Occipital lobe (tissue), 3 donors: ENCODE measurements around the gene PRRT1. TPM values are rescaled to one million over a fixed set of nuclear protein-coding genes. Genes with fewer than 3 reads are reported as not detected.
"Not testable (repeated sequence)": the region's sequence is repeated elsewhere in the genome, so short reads cannot be mapped to it uniquely, and the experiment has no call there.

Source experiments
- DNase-seq: peaks from one replicate; lab custom pipeline; 2025; lab: John Stamatoyannopoulos, UW
- small RNA-seq: library from RNA; depleted of rRNA; stranded (forward); fragments of <200 nt; gene quantifications from one replicate; pipeline ENCODE3, GENCODE V24; 2014
- total RNA-seq: library from RNA; depleted of rRNA; stranded (reverse); fragments of >200 nt; gene quantifications from one replicate; pipeline ENCODE4 v1.2.3, GENCODE V29; 2014

The PRRT1 gene
- total RNA-seq, 1 donor from 2014 or later, result 0.78 TPM

GRCh38 chr6:32105433-32105832, 46.3 kb downstream of the PRRT1 start:
- DNase-seq, result no peak

- DNase-seq, result no peak
Measured at GRCh38 chr6:32102255-32102654, 49.5 kb downstream of the PRRT1 start.

GRCh38 chr6:32100251-32100650, 51.5 kb downstream of the PRRT1 start:
- not testable (repeated sequence) for DNase-seq

Small RNA genes within 50 kb of the gene (small RNA-seq; reads per million reads assigned to genes)
- gene AL662884.1 (not detected), gene MIR6833 (not detected)

Other genes with a start within 250 kb of the PRRT1 start
- 25.6 TPM for gene ZBTB12, start 249.9 kb downstream of the PRRT1 start, total RNA-seq
- gene C2, start 224.2 kb downstream of the PRRT1 start, total RNA-seq, result 4.7 TPM
- gene CFB, start 205.8 kb downstream of the PRRT1 start, total RNA-seq, result 0.62 TPM
- 37.4 TPM for gene NELFE, start 193.0 kb downstream of the PRRT1 start, total RNA-seq
- 27.6 TPM for gene SKIC2, start 192.8 kb downstream of the PRRT1 start, total RNA-seq
- 6.9 TPM for gene DXO, start 179.8 kb downstream of the PRRT1 start, total RNA-seq
- 8.6 TPM for gene C4A, start 169.9 kb downstream of the PRRT1 start, total RNA-seq
- 9.2 TPM for gene C4B, start 137.1 kb downstream of the PRRT1 start, total RNA-seq
- not detected for gene CYP21A2, start 113.5 kb downstream of the PRRT1 start, total RNA-seq
- 2.5 TPM for gene TNXB, start 42.6 kb downstream of the PRRT1 start, total RNA-seq
- gene ATF6B, start 23.7 kb downstream of the PRRT1 start, total RNA-seq, result 15.4 TPM
- gene FKBPL, start 21.7 kb downstream of the PRRT1 start, total RNA-seq, result 3.3 TPM
- 15.1 TPM for gene PPT2, start 2.2 kb upstream of the PRRT1 start, total RNA-seq
- 7.5 TPM for gene EGFL8, start 12.7 kb upstream of the PRRT1 start, total RNA-seq
- 13.6 TPM for gene AGPAT1, start 24.1 kb upstream of the PRRT1 start, total RNA-seq
- gene RNF5, start 26.5 kb upstream of the PRRT1 start, total RNA-seq, result 71.7 TPM
- 0.78 TPM for gene AGER, start 32.3 kb upstream of the PRRT1 start, total RNA-seq
- gene PBX2, start 38.3 kb upstream of the PRRT1 start, total RNA-seq, result 18.1 TPM
- 0.78 TPM for gene GPSM3, start 40.7 kb upstream of the PRRT1 start, total RNA-seq
- gene NOTCH4, start 72.1 kb upstream of the PRRT1 start, total RNA-seq, result 5.0 TPM
- gene TSBP1, start 220.0 kb upstream of the PRRT1 start, total RNA-seq, result not detected